IPS DF 4.7 (cell line): ENCODE measurements around the gene SLC17A7.
"Not testable (repeated sequence)": the region's sequence is repeated elsewhere in the genome, so short reads cannot be mapped to it uniquely, and the experiment has no call there.

ENCODE experiments used
- DNase-seq: peaks from one replicate; pipeline ENCODE4 v3.0.0-alpha.2; 2013; ENCODE audit warnings: low spot score; ENCODE audit errors: extremely low read depth

The SLC17A7 gene

GRCh38 chr19:49441210-49441959 lies at the start of gene SLC17A7:
Gene SLC17A7, minus strand, starts transcription at chr19:49441527. Its CDS starts 148 bp downstream, at chr19:49441379.
- no peak for DNase-seq

- DNase-seq = no peak
These were observed 49.1 kb upstream of the SLC17A7 start for GRCh38 chr19:49490287-49491029.

GRCh38 chr19:49489601-49490167 lies 48.4 kb upstream of the SLC17A7 start:
- no peak for DNase-seq

GRCh38 chr19:49488863-49489537 lies 47.7 kb upstream of the SLC17A7 start:
- no peak for DNase-seq

GRCh38 chr19:49488046-49488862 lies 46.9 kb upstream of the SLC17A7 start:
- DNase-seq = no peak

- DNase-seq = peak; percentile 97
These were observed 46.1 kb upstream of the SLC17A7 start, which contains the start of gene RPL13A for GRCh38 chr19:49487277-49488045. Gene RPL13A, plus strand, starts transcription at chr19:49487608. Its CDS starts 22 bp downstream, at chr19:49487630.

- no peak for DNase-seq
These were observed 45.5 kb upstream of the SLC17A7 start for GRCh38 chr19:49486710-49487276.

- no peak for DNase-seq
These were observed 44.9 kb upstream of the SLC17A7 start for GRCh38 chr19:49486232-49486631.

GRCh38 chr19:49481020-49481683 lies 39.8 kb upstream of the SLC17A7 start:
- DNase-seq = no peak

- DNase-seq = no peak
These were observed 38.8 kb upstream of the SLC17A7 start for GRCh38 chr19:49479975-49480628.

- DNase-seq = no peak
These were observed 34.9 kb upstream of the SLC17A7 start for GRCh38 chr19:49475995-49476880.

GRCh38 chr19:49475191-49475917 lies 34.0 kb upstream of the SLC17A7 start:
- DNase-seq = no peak

- no peak for DNase-seq
These were observed 33.2 kb upstream of the SLC17A7 start for GRCh38 chr19:49474542-49474924.

- DNase-seq = no peak
These were observed 32.7 kb upstream of the SLC17A7 start, which contains the start of gene FLT3LG for GRCh38 chr19:49473868-49474541. Gene FLT3LG, plus strand, starts transcription at chr19:49474215. Its CDS starts 425 bp downstream, at chr19:49474640.

- not testable (repeated sequence) for DNase-seq
These were observed 32.2 kb upstream of the SLC17A7 start for GRCh38 chr19:49473501-49473867.

GRCh38 chr19:49472936-49473335 lies 31.6 kb upstream of the SLC17A7 start:
- DNase-seq = no peak
